Measurements from ENCODE around the gene PDE10A.

PDE10A gene

DNA sequence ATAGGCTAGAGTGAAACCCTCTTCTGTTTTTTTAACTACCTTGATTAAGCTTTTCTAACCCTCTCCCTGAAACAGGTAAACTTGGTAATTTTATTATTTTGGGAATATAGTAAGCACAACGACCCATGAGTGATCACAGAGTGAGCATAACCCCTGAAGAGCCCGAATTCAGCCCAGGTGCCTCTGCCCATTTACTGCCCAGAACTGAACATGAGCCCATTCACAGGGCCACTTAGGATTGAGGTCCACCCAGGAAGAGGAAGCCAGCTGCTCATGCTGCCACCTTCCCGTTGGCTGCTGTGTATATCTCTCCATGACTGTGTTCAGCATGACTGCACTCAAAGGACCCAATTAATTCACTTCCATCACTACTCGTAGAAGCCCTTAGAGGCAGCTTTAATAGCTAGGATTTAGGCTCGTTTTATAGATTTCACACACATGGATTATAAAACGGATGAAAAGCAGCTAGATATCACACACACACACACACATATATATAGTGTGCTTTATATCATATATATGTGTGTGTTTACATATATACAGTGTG lies 8.3 kb upstream of the PDE10A start:
- Histone ChIP-seq H3K9me2 (replicated peaks; ENCODE audit: insufficient read depth, low read length) (no peaks in the 10 kb centered on the region), H3K27me3 (ENCODE audit: low read length) (no peaks in the 10 kb centered on the region), H3F3A (ENCODE audit: insufficient read depth) (no peaks in the 10 kb centered on the region), H3K9me3 (ENCODE audit: insufficient read depth, low read length) (no peaks in the 10 kb centered on the region), H3K4me2 (ENCODE audit: low read depth, low read length, poor library complexity, severe bottlenecking) (no peak overlapping the region), H3K79me2 (ENCODE audit: insufficient read depth, low read length) (no peaks in the 10 kb centered on the region), H4K20me1 (ENCODE audit: low read depth, low read length) (no peaks in the 10 kb centered on the region), H3K9ac (ENCODE audit: low read length) (no peak overlapping the region), H3K27ac (ENCODE audit: low read depth, low read length) (no peak overlapping the region), H2AFZ (ENCODE audit: low read depth, low read length, severe bottlenecking) (no peak overlapping the region), H3K36me3 (ENCODE audit: low read length) (no peaks in the 10 kb centered on the region), H3K4me3 (ENCODE audit: insufficient read depth, low read length, poor library complexity, severe bottlenecking) (no peak overlapping the region)
- no peak for TF ChIP-seq EZH2phosphoT487 (conservative IDR thresholded peaks at IDR 0.05; ENCODE audit: low read length)
- TF ChIP-seq, protein P1, sequence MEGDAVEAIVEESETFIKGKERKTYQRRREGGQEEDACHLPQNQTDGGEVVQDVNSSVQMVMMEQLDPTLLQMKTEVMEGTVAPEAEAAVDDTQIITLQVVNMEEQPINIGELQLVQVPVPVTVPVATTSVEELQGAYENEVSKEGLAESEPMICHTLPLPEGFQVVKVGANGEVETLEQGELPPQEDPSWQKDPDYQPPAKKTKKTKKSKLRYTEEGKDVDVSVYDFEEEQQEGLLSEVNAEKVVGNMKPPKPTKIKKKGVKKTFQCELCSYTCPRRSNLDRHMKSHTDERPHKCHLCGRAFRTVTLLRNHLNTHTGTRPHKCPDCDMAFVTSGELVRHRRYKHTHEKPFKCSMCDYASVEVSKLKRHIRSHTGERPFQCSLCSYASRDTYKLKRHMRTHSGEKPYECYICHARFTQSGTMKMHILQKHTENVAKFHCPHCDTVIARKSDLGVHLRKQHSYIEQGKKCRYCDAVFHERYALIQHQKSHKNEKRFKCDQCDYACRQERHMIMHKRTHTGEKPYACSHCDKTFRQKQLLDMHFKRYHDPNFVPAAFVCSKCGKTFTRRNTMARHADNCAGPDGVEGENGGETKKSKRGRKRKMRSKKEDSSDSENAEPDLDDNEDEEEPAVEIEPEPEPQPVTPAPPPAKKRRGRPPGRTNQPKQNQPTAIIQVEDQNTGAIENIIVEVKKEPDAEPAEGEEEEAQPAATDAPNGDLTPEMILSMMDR (IDR thresholded peaks at IDR 0.05; ENCODE audit: insufficient read depth, low read length, poor library complexity, severe bottlenecking), result no peak

- H3K4me2 ChIP-seq (ENCODE audit: low read depth, low read length, poor library complexity, severe bottlenecking), result no peak overlapping the region
- H3K9me3 ChIP-seq (ENCODE audit: insufficient read depth, low read length), result no peaks in the 10 kb centered on the region
- no peaks in the 10 kb centered on the region for H3K9me2 ChIP-seq (replicated peaks; ENCODE audit: insufficient read depth, low read length)
- TF ChIP-seq, protein P1 (IDR thresholded peaks at IDR 0.05; ENCODE audit: insufficient read depth, low read length, poor library complexity, severe bottlenecking), result no peak
- no peak for TF ChIP-seq EZH2phosphoT487 (conservative IDR thresholded peaks at IDR 0.05; ENCODE audit: low read length)
- no peaks in the 10 kb centered on the region for H3K36me3 ChIP-seq (ENCODE audit: low read length)
- no peak overlapping the region for H3K9ac ChIP-seq (ENCODE audit: low read length)
- H3K27me3 ChIP-seq (ENCODE audit: low read length), result no peaks in the 10 kb centered on the region
- no peak overlapping the region for H3K27ac ChIP-seq (ENCODE audit: low read depth, low read length)
- H2AFZ ChIP-seq (ENCODE audit: low read depth, low read length, severe bottlenecking), result no peak overlapping the region
- H4K20me1 ChIP-seq (ENCODE audit: low read depth, low read length), result no peaks in the 10 kb centered on the region
- no peaks in the 10 kb centered on the region for H3F3A ChIP-seq (ENCODE audit: insufficient read depth)
- no peak overlapping the region for H3K4me3 ChIP-seq (ENCODE audit: insufficient read depth, low read length, poor library complexity, severe bottlenecking)
- no peaks in the 10 kb centered on the region for H3K79me2 ChIP-seq (ENCODE audit: insufficient read depth, low read length)
Measured at GRCh38 chr6:165668951-165669350, 5.9 kb upstream of the PDE10A start.

DNA sequence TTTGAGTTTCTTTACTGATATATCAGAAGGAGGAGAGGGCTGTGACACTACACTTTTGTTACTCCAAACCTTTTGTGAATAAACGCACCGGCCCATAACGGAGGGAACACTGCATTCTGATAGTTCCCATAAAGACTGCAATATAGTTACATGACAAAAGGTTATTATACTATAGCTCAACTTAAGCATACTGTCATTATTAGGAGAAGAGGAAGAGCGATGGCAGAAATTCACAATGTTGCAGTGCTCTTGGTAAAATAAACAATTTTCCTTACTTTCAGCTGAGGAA lies 2.3 kb upstream of the PDE10A start:
- H2AFZ ChIP-seq (ENCODE audit: low read depth, low read length, severe bottlenecking), result no peak overlapping the region
- no peak overlapping the region for H3K27ac ChIP-seq (ENCODE audit: low read depth, low read length)
- no peaks in the 10 kb centered on the region for H3K79me2 ChIP-seq (ENCODE audit: insufficient read depth, low read length)
- no peaks in the 10 kb centered on the region for H3K36me3 ChIP-seq (ENCODE audit: low read length)
- H3K9ac ChIP-seq (ENCODE audit: low read length), result no peak overlapping the region
- no peaks in the 10 kb centered on the region for H3K27me3 ChIP-seq (ENCODE audit: low read length)
- no peaks in the 10 kb centered on the region for H3K9me2 ChIP-seq (replicated peaks; ENCODE audit: insufficient read depth, low read length)
- TF ChIP-seq, protein P1 (IDR thresholded peaks at IDR 0.05; ENCODE audit: insufficient read depth, low read length, poor library complexity, severe bottlenecking), result no peak
- no peak for TF ChIP-seq EZH2phosphoT487 (conservative IDR thresholded peaks at IDR 0.05; ENCODE audit: low read length)
- H4K20me1 ChIP-seq (ENCODE audit: low read depth, low read length), result no peaks in the 10 kb centered on the region
- H3K9me3 ChIP-seq (ENCODE audit: insufficient read depth, low read length), result no peaks in the 10 kb centered on the region
- no peak overlapping the region for H3K4me2 ChIP-seq (ENCODE audit: low read depth, low read length, poor library complexity, severe bottlenecking)
- no peaks in the 10 kb centered on the region for H3F3A ChIP-seq (ENCODE audit: insufficient read depth)
- no peak overlapping the region for H3K4me3 ChIP-seq (ENCODE audit: insufficient read depth, low read length, poor library complexity, severe bottlenecking)
